Fibroblast of upper back skin (primary cell): ENCODE results near the gene GPHN.
"Not testable (repeated sequence)": the region's sequence is repeated elsewhere in the genome, so short reads cannot be mapped to it uniquely, and the experiment has no call there.

Experiments
- DNase-seq: peaks from one replicate; pipeline ENCODE4 v3.0.0-alpha.2; 2013

Gene GPHN

GRCh38 chr14:66827182-66827581, 319.2 kb downstream of the GPHN start:
- DNase-seq = no peak

- no peak for DNase-seq
Observed at GRCh38 chr14:66831173-66831572, 323.2 kb downstream of the GPHN start.

GRCh38 chr14:66833816-66834215, 325.9 kb downstream of the GPHN start:
- no peak for DNase-seq

- not testable (repeated sequence) for DNase-seq
Observed at GRCh38 chr14:66837436-66837835, 329.5 kb downstream of the GPHN start.

- DNase-seq = no peak
Observed at GRCh38 chr14:66842911-66843512, 335.1 kb downstream of the GPHN start.

- DNase-seq = no peak
Observed at GRCh38 chr14:66850258-66850888, 342.4 kb downstream of the GPHN start.

- DNase-seq = no peak
Observed at GRCh38 chr14:66853311-66853710, 345.4 kb downstream of the GPHN start.

GRCh38 chr14:66857867-66858266, 349.9 kb downstream of the GPHN start:
- no peak for DNase-seq

- no peak for DNase-seq
Observed at GRCh38 chr14:66859063-66859671, 351.2 kb downstream of the GPHN start.

- no peak for DNase-seq
Observed at GRCh38 chr14:66881596-66881995, 373.6 kb downstream of the GPHN start.

- no peak for DNase-seq
Observed at GRCh38 chr14:66884149-66884548, 376.2 kb downstream of the GPHN start.

- no peak for DNase-seq
Observed at GRCh38 chr14:66900719-66901118, 392.8 kb downstream of the GPHN start.

- DNase-seq = no peak
Observed at GRCh38 chr14:66910311-66910840, 402.4 kb downstream of the GPHN start.

GRCh38 chr14:66916421-66916820, 408.5 kb downstream of the GPHN start:
- DNase-seq = no peak

- DNase-seq = no peak
Observed at GRCh38 chr14:66918527-66918926, 410.6 kb downstream of the GPHN start.

- DNase-seq = no peak
Observed at GRCh38 chr14:66920196-66920595, 412.2 kb downstream of the GPHN start.

GRCh38 chr14:66923251-66923650, 415.3 kb downstream of the GPHN start:
- no peak for DNase-seq

- no peak for DNase-seq
Observed at GRCh38 chr14:66939409-66939808, 431.5 kb downstream of the GPHN start.

- DNase-seq = peak; percentile 36
Observed at GRCh38 chr14:66944872-66945271, 436.9 kb downstream of the GPHN start.

- DNase-seq = no peak
Observed at GRCh38 chr14:66955159-66955558, 447.2 kb downstream of the GPHN start.

GRCh38 chr14:66959437-66960050, 451.6 kb downstream of the GPHN start:
- DNase-seq = no peak

GRCh38 chr14:66965831-66966230, 457.9 kb downstream of the GPHN start:
- peak; percentile 65 for DNase-seq

GRCh38 chr14:66972469-66972868, 464.5 kb downstream of the GPHN start:
- DNase-seq = no peak
